Thyroid gland (tissue), 4 donors: ENCODE results near the gene ST8SIA1.

Experiments
- CTCF ChIP-seq, 6 experiments: fragments of 200-600 bp in 3 of 6; fragments of 450-650 bp in 3 of 6; sonication (generic) in 3 of 6; IDR thresholded peaks; one replicate each; pipeline ENCODE4 v1.5.1; 2016 to 2019; ENCODE audit warnings: antibody characterized with exemption in 6 of 6, mild to moderate bottlenecking in 2 of 6, inconsistent platforms in 1 of 6, moderate library complexity in 1 of 6
- POLR2A ChIP-seq, 2 donors: fragments of 450-650 bp; IDR thresholded peaks; one replicate each; pipeline ENCODE4 v1.6.1; 2017; ENCODE audit warnings: antibody characterized with exemption in 2 of 2, mild to moderate bottlenecking in 2 of 2, moderate library complexity in 1 of 2

- TF ChIP-seq POLR2A (IDR thresholded peaks at IDR 0.05) (no peak), CTCF (IDR thresholded peaks at IDR 0.05) (no peak)
These were observed 5.6 kb upstream of the ST8SIA1 start for GRCh38 chr12:22340143-22340542.
